NCI-H345 (cell line): ENCODE results near the gene FIBIN.

Experiments
- DNase-seq: peaks from one replicate; lab custom pipeline; 2025; lab: John Stamatoyannopoulos, UW

FIBIN gene

GRCh38 chr11:27022659-27023251 lies 28.8 kb downstream of the FIBIN start:
- DNase-seq, result no peak

- DNase-seq, result no peak
These were observed 31.0 kb downstream of the FIBIN start for GRCh38 chr11:27024865-27025264.

- no peak for DNase-seq
These were observed 31.5 kb downstream of the FIBIN start for GRCh38 chr11:27025312-27025955.

GRCh38 chr11:27025957-27026733 lies 32.2 kb downstream of the FIBIN start:
- no peak for DNase-seq

- DNase-seq, result no peak
These were observed 34.7 kb downstream of the FIBIN start for GRCh38 chr11:27028561-27028965.

- DNase-seq, result no peak
These were observed 36.1 kb downstream of the FIBIN start for GRCh38 chr11:27029966-27030365.

GRCh38 chr11:27031754-27032153 lies 37.8 kb downstream of the FIBIN start:
- no peak for DNase-seq

GRCh38 chr11:27039873-27040272 lies 46.0 kb downstream of the FIBIN start:
- DNase-seq, result no peak

GRCh38 chr11:27040302-27041115 lies 46.6 kb downstream of the FIBIN start, which contains the start of gene BBOX1:
Gene BBOX1 (plus strand): TSS chr11:27040815. CDS start chr11:27055431, 14,616 bp downstream.
- DNase-seq, result peak; percentile 22

- no peak for DNase-seq
These were observed 47.4 kb downstream of the FIBIN start for GRCh38 chr11:27041141-27041899.
